NCI-H2227 treated with DMSO at 0.1 percent for 48 hours (cell line): Measurements from ENCODE around the gene SLC5A5.
A peak's percentile ranks its signal among the peaks of the same experiment; 100 is the strongest.

ENCODE experiments used
- DNase-seq: peaks from one replicate; lab custom pipeline; 2025; lab: John Stamatoyannopoulos, UW

Gene SLC5A5

GRCh38 chr19:17871878-17872250, at the start of gene SLC5A5:
Gene SLC5A5, plus strand, starts transcription at chr19:17871945. Its CDS starts 375 bp downstream, at chr19:17872320.
- no peak for DNase-seq

- no peak for DNase-seq
Observed at GRCh38 chr19:17824339-17824738, 47.4 kb upstream of the SLC5A5 start.

GRCh38 chr19:17826508-17827056, 45.2 kb upstream of the SLC5A5 start:
- no peak for DNase-seq

- DNase-seq: peak; percentile 78
Observed at GRCh38 chr19:17829855-17830566, 41.7 kb upstream of the SLC5A5 start.

GRCh38 chr19:17830567-17831418, 41.0 kb upstream of the SLC5A5 start:
- peak; percentile 90 for DNase-seq

- DNase-seq: no peak
Observed at GRCh38 chr19:17831419-17831888, 40.3 kb upstream of the SLC5A5 start.

- DNase-seq: no peak
Observed at GRCh38 chr19:17832443-17833208, 39.1 kb upstream of the SLC5A5 start.

GRCh38 chr19:17834350-17835181, 37.2 kb upstream of the SLC5A5 start:
- no peak for DNase-seq

- no peak for DNase-seq
Observed at GRCh38 chr19:17835182-17836006, 36.4 kb upstream of the SLC5A5 start.

- no peak for DNase-seq
Observed at GRCh38 chr19:17836530-17836929, 35.2 kb upstream of the SLC5A5 start.

GRCh38 chr19:17837972-17838371, 33.8 kb upstream of the SLC5A5 start:
- no peak for DNase-seq

GRCh38 chr19:17840019-17840418, 31.7 kb upstream of the SLC5A5 start:
- DNase-seq: no peak

- DNase-seq: no peak
Observed at GRCh38 chr19:17841371-17841809, 30.4 kb upstream of the SLC5A5 start.

- peak; percentile 92 for DNase-seq
Observed at GRCh38 chr19:17841810-17842662, 29.7 kb upstream of the SLC5A5 start.

GRCh38 chr19:17842663-17843291, 29.0 kb upstream of the SLC5A5 start:
- no peak for DNase-seq

GRCh38 chr19:17843292-17843827, 28.4 kb upstream of the SLC5A5 start:
- DNase-seq: no peak

GRCh38 chr19:17843908-17844490, 27.7 kb upstream of the SLC5A5 start:
- DNase-seq: no peak

- no peak for DNase-seq
Observed at GRCh38 chr19:17846146-17846545, 25.6 kb upstream of the SLC5A5 start.
